ENCODE data around the gene CAND2.

The CAND2 gene

DNA sequence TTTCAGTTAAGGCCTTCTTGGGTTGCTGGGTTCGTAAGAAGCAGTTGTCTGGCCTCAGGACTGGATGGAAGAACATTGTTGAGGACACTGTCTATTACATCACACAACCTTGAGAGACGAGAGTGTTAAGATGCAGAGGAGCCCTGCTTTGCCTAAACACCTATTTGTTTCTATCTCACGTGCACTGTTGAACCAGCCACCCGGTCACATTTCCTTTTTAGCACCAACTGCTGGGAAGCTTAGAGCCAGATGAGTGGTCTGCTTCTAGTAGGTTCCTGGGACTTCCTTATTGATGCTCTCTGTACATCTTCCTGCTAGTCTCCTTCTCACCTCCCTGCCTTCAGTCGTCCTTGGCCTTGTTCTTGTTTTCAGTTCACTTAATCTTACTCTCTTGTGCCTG is 22.3 kb downstream of the CAND2 start:
- TF ChIP-seq, protein P1, sequence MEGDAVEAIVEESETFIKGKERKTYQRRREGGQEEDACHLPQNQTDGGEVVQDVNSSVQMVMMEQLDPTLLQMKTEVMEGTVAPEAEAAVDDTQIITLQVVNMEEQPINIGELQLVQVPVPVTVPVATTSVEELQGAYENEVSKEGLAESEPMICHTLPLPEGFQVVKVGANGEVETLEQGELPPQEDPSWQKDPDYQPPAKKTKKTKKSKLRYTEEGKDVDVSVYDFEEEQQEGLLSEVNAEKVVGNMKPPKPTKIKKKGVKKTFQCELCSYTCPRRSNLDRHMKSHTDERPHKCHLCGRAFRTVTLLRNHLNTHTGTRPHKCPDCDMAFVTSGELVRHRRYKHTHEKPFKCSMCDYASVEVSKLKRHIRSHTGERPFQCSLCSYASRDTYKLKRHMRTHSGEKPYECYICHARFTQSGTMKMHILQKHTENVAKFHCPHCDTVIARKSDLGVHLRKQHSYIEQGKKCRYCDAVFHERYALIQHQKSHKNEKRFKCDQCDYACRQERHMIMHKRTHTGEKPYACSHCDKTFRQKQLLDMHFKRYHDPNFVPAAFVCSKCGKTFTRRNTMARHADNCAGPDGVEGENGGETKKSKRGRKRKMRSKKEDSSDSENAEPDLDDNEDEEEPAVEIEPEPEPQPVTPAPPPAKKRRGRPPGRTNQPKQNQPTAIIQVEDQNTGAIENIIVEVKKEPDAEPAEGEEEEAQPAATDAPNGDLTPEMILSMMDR (IDR thresholded peaks at IDR 0.05; ENCODE audit: insufficient read depth, low read length, missing control alignments) = no peak
- DNase-seq (ENCODE audit: low read depth, low spot score) = no peak
- ChIA-PET CTCF (interaction anchor here (1.2 to 2.8 kb wide), 5 partner anchors 8 to 176 kb away, joined by 3 to 8 read pairs (median 5); no protein-coding TSS in a partner anchor), POLR2A (no interaction called here)
- H3K4me3 ChIP-seq (ENCODE audit: low read depth, low read length) = no peak overlapping the region

DNA sequence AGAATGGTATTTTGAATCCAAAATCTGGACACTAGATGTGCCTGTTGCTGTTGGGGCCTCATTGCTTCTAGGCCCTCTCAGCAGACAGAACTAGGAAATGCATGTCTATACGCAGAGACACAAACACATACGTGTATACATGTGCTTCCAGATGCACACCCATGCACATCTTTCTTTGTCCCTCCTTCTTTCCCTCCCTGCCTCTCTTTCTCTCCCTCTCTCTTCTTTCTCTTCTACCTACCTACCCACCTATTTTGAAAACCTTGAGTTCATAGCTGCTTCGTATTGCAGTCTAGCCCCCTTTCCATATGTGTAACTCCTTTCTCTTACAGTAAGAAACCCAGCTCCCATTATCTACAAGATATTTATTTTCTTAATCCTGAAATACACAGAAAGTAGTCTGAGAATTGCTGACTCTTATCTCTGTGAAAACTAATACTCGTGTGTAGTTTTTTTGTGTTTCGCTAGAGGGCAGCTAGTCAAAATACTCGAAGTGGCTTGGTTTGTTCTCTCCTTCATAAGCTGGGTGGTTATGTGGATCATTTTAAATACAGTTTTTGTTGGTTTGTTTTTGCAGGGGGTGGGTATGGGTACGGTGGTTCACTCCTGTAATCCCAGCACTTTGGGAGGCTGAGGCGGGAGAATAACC is 26.4 kb downstream of the CAND2 start:
- POLR2A ChIA-PET = interaction anchor here (1.2 kb wide), 1 partner anchor 10 kb away, joined by 3 read pairs; no protein-coding TSS in a partner anchor
- TF ChIP-seq, protein P1 (IDR thresholded peaks at IDR 0.05; ENCODE audit: insufficient read depth, low read length, missing control alignments) = no peak
- no peak overlapping the region for H3K4me3 ChIP-seq (ENCODE audit: low read depth, low read length)
- CTCF ChIA-PET = interaction anchor here (0.7 to 3.7 kb wide), 8 partner anchors 8 to 70 kb away, joined by 3 to 14 read pairs (median 4); partner anchors contain the start of gene RPL32
- DNase-seq (ENCODE audit: low read depth, low spot score) = no peak

DNA sequence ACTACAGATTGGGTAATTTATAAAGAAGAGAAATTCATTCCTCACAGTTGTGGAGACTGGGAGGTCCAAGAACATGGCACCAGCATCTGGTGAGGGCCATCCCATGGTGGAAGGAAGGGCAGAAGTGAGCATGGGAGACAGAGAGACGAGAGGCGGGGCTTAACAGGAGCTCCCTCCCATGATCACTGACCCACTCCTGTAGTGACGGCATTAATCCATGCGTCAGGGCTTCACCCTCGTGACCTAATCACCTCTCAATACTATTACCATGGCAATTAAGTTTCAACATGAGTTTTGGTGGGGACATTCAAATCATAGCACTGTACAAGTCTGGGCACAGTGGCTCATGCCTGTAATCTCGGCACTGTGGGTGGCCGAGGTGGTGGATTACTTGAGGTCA is 27.8 kb downstream of the CAND2 start:
- DNase-seq (ENCODE audit: low read depth, low spot score) = no peak
- ChIA-PET CTCF (interaction anchor here (2.5 kb wide), 1 partner anchor 14 kb away, joined by 8 read pairs; no protein-coding TSS in a partner anchor), POLR2A (no interaction called here)
- H3K4me3 ChIP-seq (ENCODE audit: low read depth, low read length) = no peak overlapping the region
- TF ChIP-seq, protein P1 (IDR thresholded peaks at IDR 0.05; ENCODE audit: insufficient read depth, low read length, missing control alignments) = no peak

DNA sequence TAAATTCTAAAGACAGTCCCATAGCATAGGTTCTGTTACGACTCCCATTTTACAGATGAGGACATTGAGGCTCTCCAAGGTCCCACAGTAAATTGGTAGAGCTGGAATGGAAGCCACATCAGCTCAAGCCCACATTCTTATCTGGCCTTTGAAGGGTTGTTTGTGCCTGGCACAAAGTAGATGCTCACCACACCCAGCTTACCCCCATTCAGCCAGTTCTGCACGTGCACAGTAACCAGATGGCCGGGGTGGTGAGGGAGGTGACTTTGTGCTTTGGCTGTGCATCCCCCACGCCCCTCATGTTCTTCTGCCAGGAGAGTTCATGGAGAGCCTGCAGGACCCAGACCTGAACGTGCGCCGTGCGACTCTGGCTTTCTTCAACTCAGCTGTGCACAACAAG is 28.7 kb downstream of the CAND2 start:
- H3K4me3 ChIP-seq (ENCODE audit: low read depth, low read length) = no peak overlapping the region
- ChIA-PET POLR2A (no interaction called here), CTCF (interaction anchor here (1.7 to 9.1 kb wide), 3 partner anchors 10 to 16 kb away, joined by 4 to 85 read pairs (median 8); partner anchors contain the start of gene RPL32)
- TF ChIP-seq, protein P1 (IDR thresholded peaks at IDR 0.05; ENCODE audit: insufficient read depth, low read length, missing control alignments) = no peak
- DNase-seq (ENCODE audit: low read depth, low spot score) = no peak

DNA sequence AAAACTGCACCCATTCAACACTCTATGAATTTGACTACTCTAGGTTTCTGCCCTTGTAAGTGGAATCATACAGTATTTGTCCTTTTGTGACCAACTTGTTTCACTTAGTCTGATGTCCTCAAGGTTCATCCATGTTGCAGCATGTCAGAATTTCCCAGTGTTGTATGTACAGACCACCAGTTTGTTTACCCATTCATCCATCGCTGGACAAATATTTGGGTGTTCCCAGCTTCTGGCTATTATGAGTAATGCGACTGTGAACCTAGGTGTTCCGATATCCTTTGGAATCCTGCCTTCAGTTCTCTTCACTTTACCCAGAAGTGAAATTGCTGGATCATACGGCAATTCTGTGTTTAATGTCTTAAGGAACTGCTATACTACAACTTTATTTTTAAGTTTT is 32.3 kb downstream of the CAND2 start:
- DNase-seq (ENCODE audit: low read depth, low spot score) = no peak
- ChIA-PET POLR2A (no interaction called here), CTCF (interaction anchor here (1.4 to 9.1 kb wide), 4 partner anchors 9 to 64 kb away, joined by 3 to 85 read pairs (median 12); partner anchors contain the start of gene RPL32)

DNA sequence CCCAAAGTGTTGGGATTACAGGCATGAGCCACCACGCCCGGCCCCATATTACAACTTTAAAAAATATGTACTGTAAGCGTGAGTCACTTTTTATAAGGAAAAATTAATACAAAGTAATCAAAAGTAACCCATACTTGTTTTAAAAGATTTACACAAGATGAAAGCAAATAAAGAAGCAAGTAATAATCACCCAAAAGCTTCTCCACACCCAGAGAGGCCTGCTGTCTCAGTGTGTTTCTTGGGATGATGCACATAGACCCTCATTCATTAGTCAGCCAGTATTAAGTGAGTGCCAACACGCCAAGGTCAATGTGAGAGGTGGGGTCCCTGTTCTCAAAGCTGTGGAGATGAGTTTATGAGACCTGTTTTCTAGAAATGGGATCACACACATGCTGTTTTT is 32.9 kb downstream of the CAND2 start:
- POLR2A ChIA-PET = interaction anchor here (1.6 kb wide), 1 partner anchor 12 kb away, joined by 5 read pairs; the partner anchor contains the start of gene RPL32
- TF ChIP-seq, protein P1 (IDR thresholded peaks at IDR 0.05; ENCODE audit: insufficient read depth, low read length, missing control alignments) = no peak
- CTCF ChIA-PET = interaction anchor here (1.4 to 9.1 kb wide), 5 partner anchors 8 to 121 kb away, joined by 3 to 85 read pairs (median 3); partner anchors contain the start of gene RPL32
- H3K4me3 ChIP-seq (ENCODE audit: low read depth, low read length) = no peak overlapping the region
- no peak for DNase-seq (ENCODE audit: low read depth, low spot score)

More for the DNA sequence above, 32.3 kb downstream of the CAND2 start:
- no peak overlapping the region for H3K4me3 ChIP-seq (ENCODE audit: low read depth, low read length)
- TF ChIP-seq, protein P1 (IDR thresholded peaks at IDR 0.05; ENCODE audit: insufficient read depth, low read length, missing control alignments) = no peak
